Upper lobe of left lung (tissue), 4 donors: ENCODE measurements around the gene PRXL2C.

ENCODE experiments used
- CTCF ChIP-seq, 6 experiments: fragments of 450-650 bp in 4 of 6; fragments of 200-600 bp in 2 of 6; sonication (generic) in 2 of 6; IDR thresholded peaks; one replicate each; pipeline ENCODE4 v1.5.1; 2016 to 2019; ENCODE audit warnings: antibody characterized with exemption in 6 of 6
- POLR2AphosphoS5 ChIP-seq, 2 donors: sonication (generic); formaldehyde crosslinking; IDR thresholded peaks; one replicate each; pipeline ENCODE4 v1.5.1; 2017; ENCODE audit warnings: antibody characterized with exemption in 2 of 2

GRCh38 chr9:96596601-96597111 lies 58.5 kb downstream of the PRXL2C start:
- TF ChIP-seq CTCF (IDR thresholded peaks at IDR 0.05) (no peak), POLR2AphosphoS5 (IDR thresholded peaks at IDR 0.05) (no peak)
